ENCODE data around the gene TMEM156. TPM values are rescaled to one million over a fixed set of nuclear protein-coding genes. Genes with fewer than 3 reads are reported as not detected.

TMEM156 gene
- polyA plus RNA-seq, 3 donors: 0.31 to 1.1 (median 0.43) TPM

GRCh38 chr4:38983787-38984598 lies 48.2 kb downstream of the TMEM156 start:
- no peak overlapping the region for H3K4me2 ChIP-seq (replicated peaks; ENCODE audit: extremely low read depth, low read length, poor library complexity, severe bottlenecking)
- no peaks in the 10 kb centered on the region for H3K79me2 ChIP-seq (ENCODE audit: insufficient read depth, low read length)
- no peak for DNase-seq
- intact Hi-C loops (cut with micrococcal nuclease): loop anchor here in 1 of 2 donors (10.0 kb wide), 1 partner anchor 61 kb away; no protein-coding TSS in a partner anchor
- WGBS (ENCODE audit: insufficient coverage): 100% methylated on average over 5 of the region's 12 CpGs
- Mint-ChIP-seq H3K4me3 (no peak overlapping the region), H3K27me3 (ENCODE audit: low read depth in 3 of 3) (no peaks in the 10 kb centered on the region), H3K27ac (no peak overlapping the region), H3K36me3 (peaks cover 0 to 3% of the 10 kb centered on the region in 2 donors), H3K9me3 (peaks cover 0 to 4% (median 0%) of the 10 kb centered on the region in 7 donors), H3K4me1 (peaks cover 27% of the 10 kb centered on the region)
- peaks cover 11 to 12% of the 10 kb centered on the region in 2 donors for H3K4me1 ChIP-seq (ENCODE audit: control insufficient read depth in 1 of 2, insufficient read depth in 2 of 2, low read length in 2 of 2)
- no peaks in the 10 kb centered on the region for H4K20me1 ChIP-seq (ENCODE audit: insufficient read depth, low read length)
- no peak overlapping the region for H3K27ac ChIP-seq (ENCODE audit: low read depth in 1 of 2, low read length in 2 of 2)
- H3K9me3 ChIP-seq (replicated peaks in 1 of 2; ENCODE audit: control insufficient read depth in 1 of 2, insufficient read depth in 1 of 2, low read length in 2 of 2): no peaks in the 10 kb centered on the region
- H3K36me3 ChIP-seq (replicated peaks in 1 of 2; ENCODE audit: control insufficient read depth in 1 of 2, insufficient read depth in 2 of 2, low read length in 2 of 2): no peaks in the 10 kb centered on the region
- H3K9ac ChIP-seq (ENCODE audit: insufficient read depth, low read length, poor library complexity, severe bottlenecking): no peak overlapping the region
- no peaks in the 10 kb centered on the region for H3K27me3 ChIP-seq (ENCODE audit: control insufficient read depth in 2 of 2, insufficient read depth in 2 of 2, low read length in 2 of 2)
- TF ChIP-seq, protein P1, sequence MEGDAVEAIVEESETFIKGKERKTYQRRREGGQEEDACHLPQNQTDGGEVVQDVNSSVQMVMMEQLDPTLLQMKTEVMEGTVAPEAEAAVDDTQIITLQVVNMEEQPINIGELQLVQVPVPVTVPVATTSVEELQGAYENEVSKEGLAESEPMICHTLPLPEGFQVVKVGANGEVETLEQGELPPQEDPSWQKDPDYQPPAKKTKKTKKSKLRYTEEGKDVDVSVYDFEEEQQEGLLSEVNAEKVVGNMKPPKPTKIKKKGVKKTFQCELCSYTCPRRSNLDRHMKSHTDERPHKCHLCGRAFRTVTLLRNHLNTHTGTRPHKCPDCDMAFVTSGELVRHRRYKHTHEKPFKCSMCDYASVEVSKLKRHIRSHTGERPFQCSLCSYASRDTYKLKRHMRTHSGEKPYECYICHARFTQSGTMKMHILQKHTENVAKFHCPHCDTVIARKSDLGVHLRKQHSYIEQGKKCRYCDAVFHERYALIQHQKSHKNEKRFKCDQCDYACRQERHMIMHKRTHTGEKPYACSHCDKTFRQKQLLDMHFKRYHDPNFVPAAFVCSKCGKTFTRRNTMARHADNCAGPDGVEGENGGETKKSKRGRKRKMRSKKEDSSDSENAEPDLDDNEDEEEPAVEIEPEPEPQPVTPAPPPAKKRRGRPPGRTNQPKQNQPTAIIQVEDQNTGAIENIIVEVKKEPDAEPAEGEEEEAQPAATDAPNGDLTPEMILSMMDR (IDR thresholded peaks at IDR 0.05): no peak
- no peak overlapping the region for H2AFZ ChIP-seq (ENCODE audit: insufficient read depth, low read depth, low read length, poor library complexity, severe bottlenecking)
- H3K4me3 ChIP-seq (replicated peaks in 1 of 3; ENCODE audit: low read depth in 2 of 3, low read length in 3 of 3): no peak overlapping the region

- no peaks in the 10 kb centered on the region for H3K27me3 ChIP-seq (ENCODE audit: control insufficient read depth in 2 of 2, insufficient read depth in 2 of 2, low read length in 2 of 2)
- H3K27ac Mint-ChIP-seq: peak overlapping the region in 1 of 7 donors; percentile 0
- no peak overlapping the region for H3K4me3 Mint-ChIP-seq
- H3K9me3 ChIP-seq (replicated peaks in 1 of 2; ENCODE audit: control insufficient read depth in 1 of 2, insufficient read depth in 1 of 2, low read length in 2 of 2): no peaks in the 10 kb centered on the region
- no peak overlapping the region for H3K4me3 ChIP-seq (replicated peaks in 1 of 3; ENCODE audit: low read depth in 2 of 3, low read length in 3 of 3)
- H3K4me1 Mint-ChIP-seq: peaks cover 22% of the 10 kb centered on the region
- no peak overlapping the region for H3K9ac ChIP-seq (ENCODE audit: insufficient read depth, low read length, poor library complexity, severe bottlenecking)
- H3K27ac ChIP-seq (ENCODE audit: low read depth in 1 of 2, low read length in 2 of 2): no peak overlapping the region
- H3K27me3 Mint-ChIP-seq (ENCODE audit: low read depth in 3 of 3): no peaks in the 10 kb centered on the region
- H3K4me1 ChIP-seq (ENCODE audit: control insufficient read depth in 1 of 2, insufficient read depth in 2 of 2, low read length in 2 of 2): peaks cover 11 to 12% of the 10 kb centered on the region in 2 donors
- no peak overlapping the region for H2AFZ ChIP-seq (ENCODE audit: insufficient read depth, low read depth, low read length, poor library complexity, severe bottlenecking)
- no peak overlapping the region for H3K4me2 ChIP-seq (replicated peaks; ENCODE audit: extremely low read depth, low read length, poor library complexity, severe bottlenecking)
- H3K36me3 ChIP-seq (replicated peaks in 1 of 2; ENCODE audit: control insufficient read depth in 1 of 2, insufficient read depth in 2 of 2, low read length in 2 of 2): no peaks in the 10 kb centered on the region
- H3K36me3 Mint-ChIP-seq: peaks cover 0 to 2% of the 10 kb centered on the region in 2 donors
- peaks cover 0 to 1% (median 0%) of the 10 kb centered on the region in 7 donors for H3K9me3 Mint-ChIP-seq
- intact Hi-C loops (cut with micrococcal nuclease): loop anchor here in 1 of 2 donors (10.0 kb wide), 1 partner anchor 62 kb away; no protein-coding TSS in a partner anchor
- WGBS (ENCODE audit: insufficient coverage): 100% methylated on average over 4 of the region's 6 CpGs
- H3K79me2 ChIP-seq (ENCODE audit: insufficient read depth, low read length): no peaks in the 10 kb centered on the region
- H4K20me1 ChIP-seq (ENCODE audit: insufficient read depth, low read length): no peaks in the 10 kb centered on the region
- TF ChIP-seq, protein P1 (IDR thresholded peaks at IDR 0.05): no peak
- no peak for DNase-seq
Measured at GRCh38 chr4:38983291-38983690, 48.9 kb downstream of the TMEM156 start.

All from CD14-positive monocyte (primary cell).